Subcutaneous abdominal adipose tissue (tissue), 5 donors: ENCODE measurements around the gene CCDC195.

Experiments
- H3K27ac ChIP-seq: one replicate; pipeline ENCODE4 v1.7.0; 2013; ENCODE audit warnings: low read depth, mild to moderate bottlenecking, inconsistent platforms, low read length, moderate library complexity
- H3K27me3 ChIP-seq, 5 donors: one replicate each; pipeline ENCODE4 v1.7.0; 2013; ENCODE audit warnings: low read length in 5 of 5, inconsistent platforms in 1 of 5; ENCODE audit not compliant: control insufficient read depth in 5 of 5, insufficient read depth in 4 of 5
- H3K36me3 ChIP-seq, 5 donors: one replicate each; pipeline ENCODE4 v1.7.0; 2013; ENCODE audit warnings: low read length in 5 of 5; ENCODE audit not compliant: control insufficient read depth in 5 of 5, insufficient read depth in 5 of 5
- H3K4me1 ChIP-seq, 5 donors: one replicate each; pipeline ENCODE4 v1.7.0; 2013; ENCODE audit warnings: low read length in 5 of 5, mild to moderate bottlenecking in 3 of 5, moderate library complexity in 1 of 5; ENCODE audit not compliant: control insufficient read depth in 5 of 5, insufficient read depth in 5 of 5
- H3K4me3 ChIP-seq, 5 donors: one replicate each; pipeline ENCODE4 v1.7.0; 2013; ENCODE audit warnings: low read length in 5 of 5, low read depth in 1 of 5
- H3K9ac ChIP-seq, 5 donors: one replicate each; pipeline ENCODE4 v1.7.0; 2013; ENCODE audit warnings: low read length in 5 of 5, mild to moderate bottlenecking in 4 of 5, moderate library complexity in 3 of 5
- H3K9me3 ChIP-seq, 5 donors: one replicate each; pipeline ENCODE4 v1.7.0; 2013; ENCODE audit warnings: low read length in 5 of 5; ENCODE audit not compliant: control insufficient read depth in 5 of 5
- donor health status: healthy.
- donor health status: healthy.
- donor health status: healthy.
- donor health status: healthy.
- donor health status: healthy.

The CCDC195 gene

DNA sequence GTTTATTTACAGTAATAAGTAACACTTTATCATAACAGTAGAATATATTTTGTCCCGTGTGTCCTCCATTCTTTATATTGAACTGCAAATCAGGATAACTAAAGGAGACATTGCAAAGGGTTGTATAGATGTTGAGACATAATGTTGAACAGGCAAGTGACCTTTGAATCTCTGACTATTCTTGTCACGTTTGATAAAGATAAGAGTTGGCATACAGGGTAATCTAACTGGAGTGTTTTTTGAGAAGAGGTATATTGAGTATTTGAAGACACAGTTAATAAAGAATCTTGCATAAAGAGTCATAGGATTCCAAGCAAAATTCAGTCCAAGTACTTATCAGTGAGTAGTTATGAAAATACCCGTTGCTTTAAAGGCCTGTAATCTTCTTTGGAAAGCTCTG, 21.7 kb downstream of the CCDC195 start:
- Histone ChIP-seq H3K27me3 (no peaks in the 10 kb centered on the region), H3K9me3 (peaks cover 0 to 8% (median 0%) of the 10 kb centered on the region in 5 donors), H3K9ac (no peak overlapping the region), H3K36me3 (no peaks in the 10 kb centered on the region), H3K4me3 (no peak overlapping the region), H3K4me1 (no peaks in the 10 kb centered on the region), H3K27ac (no peak overlapping the region)

DNA sequence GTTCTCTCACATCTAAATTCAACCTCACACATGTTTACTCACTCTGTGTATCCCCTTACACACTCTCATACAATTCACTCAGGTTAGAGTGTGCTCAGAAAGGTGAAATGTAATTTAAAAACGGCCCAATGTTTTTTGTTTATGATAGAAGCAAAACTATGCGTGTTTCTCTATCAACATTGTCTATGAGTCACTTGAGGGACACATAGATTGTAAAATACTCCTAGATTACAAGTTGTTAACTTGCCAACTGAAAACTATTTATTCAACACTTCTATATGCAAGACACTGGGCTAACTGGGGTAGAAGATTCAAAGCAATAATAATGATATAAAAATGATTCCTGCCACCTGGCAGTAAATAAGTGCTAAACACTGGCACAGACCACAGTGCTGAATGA, 24.6 kb downstream of the CCDC195 start:
- no peaks in the 10 kb centered on the region for H3K36me3 ChIP-seq
- no peak overlapping the region for H3K4me3 ChIP-seq
- H3K4me1 ChIP-seq: no peaks in the 10 kb centered on the region
- no peaks in the 10 kb centered on the region for H3K27me3 ChIP-seq
- no peak overlapping the region for H3K9ac ChIP-seq
- H3K9me3 ChIP-seq: peaks cover 0 to 8% (median 0%) of the 10 kb centered on the region in 5 donors
- H3K27ac ChIP-seq: no peak overlapping the region

DNA sequence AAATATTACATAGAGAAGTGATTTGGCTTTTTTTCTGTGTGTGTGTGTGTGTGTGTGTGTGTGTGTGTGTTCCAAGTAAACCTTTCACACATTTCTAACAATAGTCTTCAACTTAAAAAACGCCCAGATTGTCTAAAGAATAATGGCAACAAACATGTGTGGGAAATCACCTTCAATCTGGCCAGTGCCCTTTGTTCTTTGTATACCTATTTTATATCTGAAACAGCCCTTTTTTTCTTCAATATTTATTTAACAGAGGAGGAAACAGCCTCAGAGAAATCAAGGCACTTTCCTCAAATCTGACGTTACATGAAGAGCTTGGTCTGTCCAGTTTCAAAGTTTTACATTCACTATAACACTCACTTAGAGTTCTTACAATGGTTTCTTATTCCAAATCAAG, 25.3 kb downstream of the CCDC195 start:
- Histone ChIP-seq H3K4me3 (no peak overlapping the region), H3K9me3 (peaks cover 0 to 8% (median 0%) of the 10 kb centered on the region in 5 donors), H3K9ac (no peak overlapping the region), H3K4me1 (no peaks in the 10 kb centered on the region), H3K36me3 (no peaks in the 10 kb centered on the region), H3K27ac (no peak overlapping the region), H3K27me3 (no peaks in the 10 kb centered on the region)

DNA sequence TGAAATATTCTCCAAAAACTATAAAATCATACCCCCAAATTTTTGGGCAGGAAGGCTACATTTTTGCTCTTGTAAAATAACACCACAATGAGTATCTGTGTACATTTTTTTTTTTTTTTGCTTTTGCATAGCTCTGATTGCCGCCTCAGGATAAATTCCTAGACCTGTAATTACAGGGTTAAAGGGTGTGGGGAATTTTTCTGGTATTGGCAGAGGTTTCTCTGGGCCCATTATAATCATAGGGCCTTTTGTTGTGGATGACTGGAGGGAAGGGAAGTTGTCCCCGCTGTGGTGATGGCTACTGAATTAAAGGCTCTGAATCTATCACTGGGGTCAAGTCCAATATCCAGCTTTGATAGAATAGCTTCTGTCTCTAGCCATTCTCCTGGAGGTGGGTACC, 26.6 kb downstream of the CCDC195 start:
- peaks cover 0 to 8% (median 0%) of the 10 kb centered on the region in 5 donors for H3K9me3 ChIP-seq
- H3K27me3 ChIP-seq: no peaks in the 10 kb centered on the region
- no peaks in the 10 kb centered on the region for H3K36me3 ChIP-seq
- no peak overlapping the region for H3K27ac ChIP-seq
- no peak overlapping the region for H3K4me3 ChIP-seq
- H3K4me1 ChIP-seq: no peaks in the 10 kb centered on the region
- H3K9ac ChIP-seq: no peak overlapping the region

DNA sequence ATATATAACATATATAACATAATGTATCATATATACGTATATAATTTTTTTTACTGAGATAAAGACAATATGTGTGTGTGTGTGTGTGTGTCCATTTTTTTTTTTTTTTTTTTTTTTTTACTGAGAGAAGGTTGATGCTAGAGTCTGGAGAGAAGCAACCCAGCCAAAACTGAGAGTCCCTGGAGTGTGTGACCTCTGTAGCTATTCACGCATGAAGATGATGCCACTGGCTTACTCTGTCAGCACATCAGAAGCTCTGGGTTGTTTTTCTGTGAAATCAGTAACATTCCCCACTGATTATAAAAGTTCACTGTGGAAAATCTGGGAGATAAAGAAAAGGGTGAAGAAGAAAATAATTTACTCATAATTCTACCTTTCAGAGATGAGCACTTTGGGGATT, 27.2 kb downstream of the CCDC195 start:
- Histone ChIP-seq H3K9me3 (peaks cover 0 to 3% (median 0%) of the 10 kb centered on the region in 5 donors), H3K27me3 (no peaks in the 10 kb centered on the region), H3K4me3 (no peak overlapping the region), H3K36me3 (no peaks in the 10 kb centered on the region), H3K27ac (no peak overlapping the region), H3K4me1 (no peaks in the 10 kb centered on the region), H3K9ac (no peak overlapping the region)

DNA sequence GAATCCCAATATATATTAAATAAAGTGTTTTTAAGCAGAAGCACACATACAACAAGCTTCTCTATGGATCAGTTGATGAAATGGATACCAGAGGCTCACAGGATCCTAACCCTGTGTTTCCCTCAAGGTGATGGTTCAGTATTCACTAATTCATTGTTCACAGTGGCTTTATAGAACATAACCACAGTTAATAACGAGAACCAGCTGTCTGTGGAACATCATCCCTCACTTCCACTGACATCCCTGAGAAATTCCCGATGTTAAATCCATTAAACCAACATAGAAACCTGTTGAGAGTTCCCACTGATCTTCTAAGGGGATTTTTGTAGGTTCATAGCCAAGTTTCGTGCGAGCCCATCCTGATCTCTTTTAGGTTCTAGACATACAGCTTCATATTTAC, 29.0 kb downstream of the CCDC195 start:
- H3K9ac ChIP-seq: no peak overlapping the region
- H3K27ac ChIP-seq: no peak overlapping the region
- H3K4me1 ChIP-seq: no peaks in the 10 kb centered on the region
- H3K27me3 ChIP-seq: no peaks in the 10 kb centered on the region
- H3K9me3 ChIP-seq: no peaks in the 10 kb centered on the region
- no peaks in the 10 kb centered on the region for H3K36me3 ChIP-seq
- no peak overlapping the region for H3K4me3 ChIP-seq

DNA sequence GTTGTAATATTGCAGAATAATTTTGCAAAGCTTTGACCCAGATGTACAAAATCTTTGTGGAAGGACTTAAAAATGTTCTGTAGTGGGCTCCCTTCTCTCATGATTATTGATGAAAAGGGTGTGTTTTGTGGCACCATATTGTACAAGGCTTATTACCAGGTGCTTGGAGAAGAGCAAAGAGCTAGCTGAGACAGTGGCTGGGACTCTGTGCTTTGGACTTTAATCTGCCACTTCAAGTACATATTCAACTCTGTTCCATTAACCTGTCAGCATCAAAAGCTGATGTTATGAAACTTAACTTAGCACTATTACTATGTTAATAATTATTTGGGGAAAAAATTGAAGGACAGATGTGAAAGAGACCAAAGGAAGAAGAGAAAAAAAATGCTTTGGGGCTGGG, 31.0 kb downstream of the CCDC195 start:
- H3K4me1 ChIP-seq: no peaks in the 10 kb centered on the region
- no peaks in the 10 kb centered on the region for H3K9me3 ChIP-seq
- H3K4me3 ChIP-seq: no peak overlapping the region
- no peak overlapping the region for H3K27ac ChIP-seq
- H3K36me3 ChIP-seq: no peaks in the 10 kb centered on the region
- no peak overlapping the region for H3K9ac ChIP-seq
- no peaks in the 10 kb centered on the region for H3K27me3 ChIP-seq

DNA sequence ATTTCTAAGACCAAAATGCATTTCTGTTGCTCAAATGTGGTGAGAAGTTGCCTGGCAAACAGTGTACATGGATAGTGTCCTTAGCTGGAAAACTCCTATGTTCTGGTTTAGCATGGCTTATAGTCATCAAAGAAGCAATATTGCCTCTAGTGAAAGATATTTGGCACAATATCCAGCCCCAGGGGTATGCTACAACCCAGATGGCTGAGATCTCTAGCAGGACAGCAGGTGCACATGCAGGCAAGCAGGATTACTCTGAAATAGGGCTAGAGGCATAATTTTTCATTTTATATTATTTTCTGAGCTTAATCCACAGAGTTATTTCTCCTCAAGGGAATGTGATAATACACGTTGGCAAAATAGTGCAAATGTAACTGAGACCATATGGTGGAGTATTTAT, 34.0 kb downstream of the CCDC195 start:
- Histone ChIP-seq H3K9me3 (no peaks in the 10 kb centered on the region), H3K27me3 (no peaks in the 10 kb centered on the region), H3K4me3 (no peak overlapping the region), H3K27ac (no peak overlapping the region), H3K4me1 (no peaks in the 10 kb centered on the region), H3K9ac (no peak overlapping the region), H3K36me3 (no peaks in the 10 kb centered on the region)

DNA sequence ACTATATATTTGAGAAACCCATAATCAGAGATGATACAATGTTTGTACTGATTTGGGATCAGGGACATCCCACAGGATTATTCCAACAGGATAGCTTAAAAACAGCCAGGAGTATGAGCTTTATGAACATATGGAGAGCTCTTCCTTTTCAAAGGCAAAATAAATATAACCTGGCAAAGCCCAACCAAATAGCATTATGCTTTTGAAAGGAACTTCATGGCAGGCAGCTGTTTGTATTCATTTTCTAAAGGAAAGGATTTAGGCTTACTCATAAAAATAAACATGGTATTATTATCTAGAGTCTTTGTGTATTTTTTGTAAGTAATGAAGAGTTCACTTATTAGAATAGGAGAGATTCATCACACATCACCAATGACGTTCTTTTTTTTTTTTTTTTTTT, 44.4 kb downstream of the CCDC195 start:
- Histone ChIP-seq H3K36me3 (no peaks in the 10 kb centered on the region), H3K27me3 (no peaks in the 10 kb centered on the region), H3K9ac (no peak overlapping the region), H3K4me1 (no peaks in the 10 kb centered on the region), H3K4me3 (no peak overlapping the region), H3K27ac (no peak overlapping the region), H3K9me3 (no peaks in the 10 kb centered on the region)

DNA sequence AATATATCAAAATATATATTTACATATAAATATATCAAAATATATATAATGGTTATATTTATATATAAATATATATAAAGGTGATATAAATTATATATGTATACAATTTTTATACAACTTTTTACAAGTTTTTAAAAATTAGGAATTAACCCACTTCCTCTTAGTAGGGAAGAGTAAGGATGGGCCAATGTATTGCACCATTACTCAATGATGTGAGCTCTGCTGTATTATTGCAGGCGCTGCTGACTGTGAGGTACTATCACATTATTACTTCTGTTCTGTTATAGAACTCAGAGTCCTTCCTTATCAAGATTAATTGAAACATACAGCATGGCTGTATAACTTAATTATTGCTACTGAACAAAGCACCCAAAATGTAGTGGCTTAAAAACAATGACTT, 46.0 kb downstream of the CCDC195 start:
- H3K4me3 ChIP-seq: no peak overlapping the region
- no peaks in the 10 kb centered on the region for H3K9me3 ChIP-seq
- H3K36me3 ChIP-seq: no peaks in the 10 kb centered on the region

DNA sequence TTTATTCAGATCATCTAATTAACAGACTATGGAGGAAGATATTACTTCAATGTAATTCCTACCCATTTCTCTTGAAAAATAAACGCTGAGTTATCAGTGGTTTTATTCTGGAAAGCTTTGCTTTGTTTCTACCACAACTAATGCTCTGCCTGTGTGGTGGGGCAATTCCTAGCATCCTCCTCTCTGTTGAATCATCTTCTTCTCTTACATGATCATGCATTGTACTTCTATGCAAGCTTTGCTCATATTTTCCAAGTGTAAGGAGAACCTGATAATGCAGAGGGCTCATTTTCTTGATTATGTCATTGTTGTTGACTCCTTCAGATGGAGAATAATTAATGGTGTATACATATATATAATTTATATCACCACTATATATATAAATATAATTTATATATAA, 46.7 kb downstream of the CCDC195 start:
- Histone ChIP-seq H3K9ac (no peak overlapping the region), H3K27ac (no peak overlapping the region), H3K9me3 (peaks cover 0 to 3% (median 0%) of the 10 kb centered on the region in 5 donors), H3K4me1 (no peaks in the 10 kb centered on the region), H3K4me3 (no peak overlapping the region), H3K27me3 (no peaks in the 10 kb centered on the region), H3K36me3 (no peaks in the 10 kb centered on the region)

More for the DNA sequence above, 46.0 kb downstream of the CCDC195 start:
- H3K9ac ChIP-seq: no peak overlapping the region
- H3K27me3 ChIP-seq: no peaks in the 10 kb centered on the region
- H3K4me1 ChIP-seq: no peaks in the 10 kb centered on the region
- H3K27ac ChIP-seq: no peak overlapping the region
